ENCODE results near the gene LDB2.
A peak's percentile ranks its signal among the peaks of the same experiment; 100 is the strongest.
"Not testable (repeated sequence)": the region's sequence is repeated elsewhere in the genome, so short reads cannot be mapped to it uniquely, and the experiment has no call there.

The LDB2 gene

GRCh38 chr4:16646459-16646858, 252.0 kb downstream of the LDB2 start:
- no peak for DNase-seq (ENCODE audit: low spot score)

- no peak for DNase-seq (ENCODE audit: low spot score)
Measured at GRCh38 chr4:16643893-16644292, 254.6 kb downstream of the LDB2 start.

GRCh38 chr4:16642897-16643296, 255.5 kb downstream of the LDB2 start:
- DNase-seq (ENCODE audit: low spot score) = no peak

GRCh38 chr4:16641971-16642370, 256.5 kb downstream of the LDB2 start:
- no peak for DNase-seq (ENCODE audit: low spot score)

- no peak for DNase-seq (ENCODE audit: low spot score)
Measured at GRCh38 chr4:16636912-16637630, 261.4 kb downstream of the LDB2 start.

- DNase-seq (ENCODE audit: low spot score) = no peak
Measured at GRCh38 chr4:16636304-16636703, 262.1 kb downstream of the LDB2 start.

GRCh38 chr4:16629274-16629673, 269.2 kb downstream of the LDB2 start:
- DNase-seq (ENCODE audit: low spot score) = not testable (repeated sequence)

- not testable (repeated sequence) for DNase-seq (ENCODE audit: low spot score)
Measured at GRCh38 chr4:16628835-16629234, 269.6 kb downstream of the LDB2 start.

GRCh38 chr4:16627999-16628398, 270.4 kb downstream of the LDB2 start:
- DNase-seq (ENCODE audit: low spot score) = peak; percentile 30

GRCh38 chr4:16626945-16627344, 271.5 kb downstream of the LDB2 start:
- peak; percentile 38 for DNase-seq (ENCODE audit: low spot score)

- no peak for DNase-seq (ENCODE audit: low spot score)
Measured at GRCh38 chr4:16622826-16623225, 275.6 kb downstream of the LDB2 start.

- DNase-seq (ENCODE audit: low spot score) = no peak
Measured at GRCh38 chr4:16617435-16617834, 281.0 kb downstream of the LDB2 start.

- DNase-seq (ENCODE audit: low spot score) = no peak
Measured at GRCh38 chr4:16617011-16617410, 281.4 kb downstream of the LDB2 start.

- no peak for DNase-seq (ENCODE audit: low spot score)
Measured at GRCh38 chr4:16609170-16609758, 289.2 kb downstream of the LDB2 start.

GRCh38 chr4:16608611-16609125, 289.8 kb downstream of the LDB2 start:
- no peak for DNase-seq (ENCODE audit: low spot score)

GRCh38 chr4:16608123-16608522, 290.3 kb downstream of the LDB2 start:
- DNase-seq (ENCODE audit: low spot score) = no peak

- no peak for DNase-seq (ENCODE audit: low spot score)
Measured at GRCh38 chr4:16607241-16608066, 291.0 kb downstream of the LDB2 start.

GRCh38 chr4:16606691-16607090, 291.8 kb downstream of the LDB2 start:
- no peak for DNase-seq (ENCODE audit: low spot score)

- no peak for DNase-seq (ENCODE audit: low spot score)
Measured at GRCh38 chr4:16603178-16603577, 295.3 kb downstream of the LDB2 start.

GRCh38 chr4:16598597-16599206, 299.7 kb downstream of the LDB2 start:
- no peak for DNase-seq (ENCODE audit: low spot score)

- DNase-seq (ENCODE audit: low spot score) = peak; percentile 44
Measured at GRCh38 chr4:16597845-16598596, 300.4 kb downstream of the LDB2 start.

GRCh38 chr4:16597443-16597842, 301.0 kb downstream of the LDB2 start:
- no peak for DNase-seq (ENCODE audit: low spot score)
